Erythroblast (primary cell): ENCODE measurements around the gene THSD8.

Experiments used
- GATA1 ChIP-seq: IDR thresholded peaks from 2 replicates; pipeline ENCODE4 v1.6.1; 2011; ENCODE audit warnings: low read depth, mild to moderate bottlenecking, control low read depth, low read length, moderate library complexity
- POLR2A ChIP-seq: IDR thresholded peaks from 2 replicates; pipeline ENCODE4 v1.6.1; 2011; ENCODE audit warnings: mild to moderate bottlenecking, low read length

GRCh38 chr19:12769689-12770088 is 32.2 kb upstream of the THSD8 start:
- no peak for TF ChIP-seq POLR2A
- no peak for TF ChIP-seq GATA1
